Skeletal muscle satellite cell (primary cell): Measurements from ENCODE around the gene PCED1B. TPM values are rescaled to one million over a fixed set of nuclear protein-coding genes. Genes with fewer than 3 reads are reported as not detected.
A peak's percentile ranks its signal among the peaks of the same experiment; 100 is the strongest.

Experiments used
- H3K27me3 ChIP-seq: 2 replicates; pipeline ENCODE4 v1.7.0; 2013; ENCODE audit warnings: low read length; ENCODE audit not compliant: control insufficient read depth, insufficient read depth
- H3K36me3 ChIP-seq: 2 replicates; pipeline ENCODE4 v1.7.0; 2013; ENCODE audit warnings: mild to moderate bottlenecking, control low read depth, low read length; ENCODE audit not compliant: insufficient read depth
- H3K4me1 ChIP-seq: 2 replicates; pipeline ENCODE4 v1.7.0; 2013; ENCODE audit warnings: low read length; ENCODE audit not compliant: control insufficient read depth, insufficient read depth
- H3K4me2 ChIP-seq: 2 replicates; pipeline ENCODE4 v1.7.0; 2013; ENCODE audit warnings: mild to moderate bottlenecking, low read length
- H3K4me3 ChIP-seq: 2 replicates; pipeline ENCODE4 v1.7.0; 2013; ENCODE audit warnings: low read length
- H3K9ac ChIP-seq: 2 replicates; pipeline ENCODE4 v1.7.0; 2013; ENCODE audit warnings: mild to moderate bottlenecking, low read depth, low read length, moderate library complexity
- H3K9me3 ChIP-seq: replicated peaks from 2 replicates; pipeline ENCODE4 v1.7.0; 2013; ENCODE audit warnings: mild to moderate bottlenecking, control low read depth, low read length
- total RNA-seq: library from RNA; depleted of rRNA; stranded (reverse); fragments of >200 nt; gene quantifications from 2 replicates; pipeline ENCODE4 v1.2.3, GENCODE V29; 2012; rRNA removed

The PCED1B gene
- 0.22 and 0.25 TPM in 2 replicates for total RNA-seq

DNA sequence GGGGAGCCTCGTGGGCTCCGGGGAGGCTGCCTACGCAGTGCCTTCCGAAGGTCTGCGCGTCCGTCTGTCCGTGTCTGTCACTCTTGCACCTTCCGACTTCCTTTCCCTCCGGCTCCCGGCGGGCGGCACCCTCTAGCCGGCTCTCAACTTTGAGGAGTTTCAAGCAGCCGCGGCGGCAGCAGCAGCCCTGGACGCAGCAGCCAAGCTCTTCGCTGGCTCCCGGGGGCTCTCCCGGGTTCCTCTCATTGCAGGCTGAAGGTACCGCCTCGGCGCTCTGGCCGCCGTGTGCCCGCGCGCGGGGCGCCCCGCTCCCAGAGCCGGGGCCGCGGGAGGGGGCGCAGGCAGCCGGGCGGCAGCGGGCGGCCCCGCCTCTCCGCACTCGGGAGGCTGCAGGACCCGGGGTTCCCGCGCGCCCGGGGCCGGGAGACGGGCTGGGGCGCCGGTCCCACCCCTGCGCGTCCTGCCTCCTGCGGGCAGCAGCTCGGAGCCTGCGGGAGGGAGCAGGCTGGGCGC lies at the start of gene PCED1B, which contains the start of gene AMIGO2:
Gene PCED1B (plus strand): TSS at position 154 of the 513 bp plus-strand sequence. CDS start 155,443 bp downstream, outside the sequence.
Gene AMIGO2 (minus strand): TSS at position 492 of the 513 bp plus-strand sequence. CDS start 957 bp downstream, outside the sequence.
- Histone ChIP-seq H3K9ac (peak within 1 kb of the TSS; percentile 94), H3K36me3 (peaks cover 7% of the 10 kb centered on the region), H3K4me1 (peaks cover 66% of the 10 kb centered on the region), H3K27me3 (no peaks in the 10 kb centered on the region), H3K4me2 (peak within 1 kb of the TSS; percentile 95), H3K9me3 (no peaks in the 10 kb centered on the region), H3K4me3 (peak within 1 kb of the TSS; percentile 87)

- Histone ChIP-seq H3K4me1 (peaks cover 24% of the 10 kb centered on the region), H3K27me3 (no peaks in the 10 kb centered on the region), H3K4me2 (no peak overlapping the region), H3K9ac (no peak overlapping the region), H3K36me3 (no peaks in the 10 kb centered on the region), H3K4me3 (no peak overlapping the region), H3K9me3 (no peaks in the 10 kb centered on the region)
Measured at GRCh38 chr12:47029903-47030302, 49.5 kb upstream of the PCED1B start.

DNA sequence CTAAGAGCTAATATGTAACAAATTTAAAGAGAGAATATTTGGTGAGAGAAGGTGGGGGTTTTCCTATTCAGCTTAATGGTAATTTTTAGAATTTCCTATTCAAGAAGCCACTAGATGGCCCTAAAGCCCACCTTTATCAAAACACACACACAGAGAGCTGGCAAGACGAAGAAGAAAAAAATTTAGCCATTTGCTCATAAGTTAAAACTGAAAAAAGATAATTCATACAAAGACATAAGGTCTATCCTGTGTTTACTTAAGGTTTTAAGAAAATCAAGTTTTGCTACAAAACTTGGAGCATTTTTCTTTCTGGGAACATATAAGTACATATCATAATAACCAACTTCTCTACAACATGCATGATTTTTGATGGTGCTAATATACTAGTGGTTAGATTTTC lies 46.8 kb upstream of the PCED1B start:
- Histone ChIP-seq H3K4me3 (no peak overlapping the region), H3K27me3 (no peaks in the 10 kb centered on the region), H3K9ac (peak overlapping the region; percentile 21), H3K4me1 (peaks cover 24% of the 10 kb centered on the region), H3K4me2 (peak overlapping the region; percentile 29), H3K36me3 (no peaks in the 10 kb centered on the region), H3K9me3 (no peaks in the 10 kb centered on the region)

- H3K4me1 ChIP-seq = peaks cover 24% of the 10 kb centered on the region
- peak overlapping the region; percentile 21 for H3K9ac ChIP-seq
- no peaks in the 10 kb centered on the region for H3K36me3 ChIP-seq
- H3K9me3 ChIP-seq = no peaks in the 10 kb centered on the region
- no peak overlapping the region for H3K4me3 ChIP-seq
- H3K27me3 ChIP-seq = no peaks in the 10 kb centered on the region
- H3K4me2 ChIP-seq = peak overlapping the region; percentile 29
Measured at GRCh38 chr12:47033081-47033480, 46.3 kb upstream of the PCED1B start.

- H3K9ac ChIP-seq = no peak overlapping the region
- no peaks in the 10 kb centered on the region for H3K9me3 ChIP-seq
- H3K36me3 ChIP-seq = no peaks in the 10 kb centered on the region
- no peak overlapping the region for H3K4me3 ChIP-seq
- no peaks in the 10 kb centered on the region for H3K27me3 ChIP-seq
- H3K4me1 ChIP-seq = peaks cover 24% of the 10 kb centered on the region
- H3K4me2 ChIP-seq = no peak overlapping the region
Measured at GRCh38 chr12:47033789-47034555, 45.4 kb upstream of the PCED1B start.

DNA sequence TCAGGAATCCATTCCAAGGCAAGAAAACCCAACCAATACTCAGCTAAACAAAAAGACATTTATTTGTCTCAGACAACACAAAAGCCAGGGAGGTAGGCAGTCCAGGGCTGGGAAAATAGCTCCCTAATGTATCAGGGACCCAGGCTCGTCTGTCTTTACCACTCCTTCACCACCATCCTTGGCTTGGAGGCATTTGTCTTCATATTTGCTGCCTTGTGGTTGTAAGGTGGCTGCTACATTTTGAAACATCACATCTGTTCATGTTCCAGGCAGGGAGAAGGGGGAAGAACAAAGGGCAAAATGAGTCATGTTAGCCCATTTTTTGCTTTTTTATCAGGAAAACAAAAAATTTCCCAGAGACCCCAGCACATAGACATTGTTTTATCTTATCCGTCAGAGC lies 44.8 kb upstream of the PCED1B start:
- Histone ChIP-seq H3K9me3 (no peaks in the 10 kb centered on the region), H3K4me1 (peaks cover 20% of the 10 kb centered on the region), H3K9ac (no peak overlapping the region), H3K4me3 (no peak overlapping the region), H3K27me3 (no peaks in the 10 kb centered on the region), H3K4me2 (no peak overlapping the region), H3K36me3 (no peaks in the 10 kb centered on the region)

DNA sequence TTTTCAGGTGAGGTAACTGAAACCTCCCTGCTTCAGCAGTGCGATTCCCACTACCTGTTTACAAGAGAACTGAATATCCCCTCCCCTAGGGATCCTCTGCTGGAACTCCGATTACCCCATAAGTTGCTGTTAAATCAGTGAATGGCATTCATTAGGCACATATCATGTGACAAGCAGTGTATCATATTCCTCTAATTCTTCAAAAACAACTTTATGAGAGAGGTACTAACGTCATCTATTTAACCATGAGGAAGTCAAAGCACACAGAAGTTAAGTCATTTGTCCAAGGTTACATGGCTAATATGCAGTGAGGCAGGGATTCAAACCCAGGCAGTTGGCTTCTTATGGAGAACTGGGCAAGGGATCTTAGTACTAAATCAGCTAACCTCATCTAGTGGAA lies 43.9 kb upstream of the PCED1B start:
- Histone ChIP-seq H3K4me2 (no peak overlapping the region), H3K36me3 (no peaks in the 10 kb centered on the region), H3K4me1 (peaks cover 20% of the 10 kb centered on the region), H3K27me3 (no peaks in the 10 kb centered on the region), H3K9ac (no peak overlapping the region), H3K9me3 (no peaks in the 10 kb centered on the region), H3K4me3 (no peak overlapping the region)

GRCh38 chr12:47038270-47038748 lies 41.1 kb upstream of the PCED1B start:
- no peaks in the 10 kb centered on the region for H3K9me3 ChIP-seq
- H3K4me3 ChIP-seq = no peak overlapping the region
- H3K4me1 ChIP-seq = peaks cover 13% of the 10 kb centered on the region
- no peaks in the 10 kb centered on the region for H3K36me3 ChIP-seq
- H3K27me3 ChIP-seq = no peaks in the 10 kb centered on the region
- H3K4me2 ChIP-seq = no peak overlapping the region
- H3K9ac ChIP-seq = no peak overlapping the region

GRCh38 chr12:47039079-47039478 lies 40.3 kb upstream of the PCED1B start:
- Histone ChIP-seq H3K4me2 (no peak overlapping the region), H3K4me1 (peaks cover 6% of the 10 kb centered on the region), H3K27me3 (no peaks in the 10 kb centered on the region), H3K4me3 (no peak overlapping the region), H3K9me3 (no peaks in the 10 kb centered on the region), H3K36me3 (no peaks in the 10 kb centered on the region), H3K9ac (no peak overlapping the region)

DNA sequence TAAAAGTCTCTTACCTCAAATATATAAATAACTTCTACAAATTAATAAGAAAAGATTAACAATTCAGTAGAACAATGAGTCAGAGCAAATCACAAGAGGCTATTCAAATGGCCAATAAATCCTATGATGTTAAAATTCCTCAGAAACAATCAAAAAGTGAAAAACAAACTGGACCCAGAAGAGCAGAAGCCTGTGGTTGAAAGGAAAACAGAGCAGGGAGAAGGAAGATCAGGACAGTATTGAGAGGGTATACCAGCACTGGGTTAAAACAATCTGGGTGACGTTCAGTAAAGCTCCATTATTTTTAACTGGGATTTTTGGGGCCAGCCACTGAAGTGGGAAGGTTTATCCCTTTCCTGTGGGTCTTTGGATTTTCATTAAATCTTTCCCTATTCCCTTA lies 39.7 kb upstream of the PCED1B start:
- Histone ChIP-seq H3K9me3 (no peaks in the 10 kb centered on the region), H3K9ac (no peak overlapping the region), H3K36me3 (no peaks in the 10 kb centered on the region), H3K4me1 (no peaks in the 10 kb centered on the region), H3K27me3 (no peaks in the 10 kb centered on the region), H3K4me3 (no peak overlapping the region), H3K4me2 (no peak overlapping the region)

- Histone ChIP-seq H3K4me3 (no peak overlapping the region), H3K27me3 (no peaks in the 10 kb centered on the region), H3K9me3 (no peaks in the 10 kb centered on the region), H3K9ac (no peak overlapping the region), H3K4me1 (no peaks in the 10 kb centered on the region), H3K36me3 (no peaks in the 10 kb centered on the region), H3K4me2 (no peak overlapping the region)
Measured at GRCh38 chr12:47041327-47041726, 38.1 kb upstream of the PCED1B start.

DNA sequence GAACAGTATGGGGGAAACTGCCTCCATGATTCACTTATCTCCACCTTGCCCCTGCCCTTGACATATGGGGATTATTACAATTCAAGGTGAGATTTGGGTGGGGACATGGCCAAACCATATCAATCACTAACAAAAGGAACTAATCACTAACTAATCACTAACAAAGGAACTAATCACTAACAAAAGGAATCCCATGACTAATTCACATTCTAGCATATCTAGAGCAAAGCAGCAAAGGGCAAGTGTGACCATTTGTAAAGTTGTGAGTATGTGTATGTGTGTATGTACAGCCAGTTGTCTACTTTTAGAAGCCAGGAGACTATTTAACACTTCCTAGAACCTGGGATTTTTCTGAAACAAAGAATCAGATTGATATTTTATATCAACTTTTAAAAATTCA lies 30.9 kb upstream of the PCED1B start:
- H3K9ac ChIP-seq = no peak overlapping the region
- H3K4me1 ChIP-seq = no peaks in the 10 kb centered on the region
- H3K9me3 ChIP-seq = no peaks in the 10 kb centered on the region
- H3K4me2 ChIP-seq = no peak overlapping the region
- no peak overlapping the region for H3K4me3 ChIP-seq
- no peaks in the 10 kb centered on the region for H3K27me3 ChIP-seq
- no peaks in the 10 kb centered on the region for H3K36me3 ChIP-seq
